Thyroid gland (tissue), 4 donors: ENCODE measurements around the gene STAP2. TPM values are rescaled to one million over a fixed set of nuclear protein-coding genes. Genes with fewer than 3 reads are reported as not detected.

ENCODE experiments used
- DNase-seq, 2 donors: peaks; one replicate each; pipeline ENCODE4 v3.0.0-alpha.2; 2019
- H3K27ac ChIP-seq, 3 donors: fragments of 200-600 bp; sonication (generic); 1 replicate in 2 of 3; 2 replicates in 1 of 3; pipeline ENCODE4 v1.5.1; 2016 to 2019; ENCODE audit warnings: mild to moderate bottlenecking in 1 of 3, moderate library complexity in 1 of 3
- H3K27me3 ChIP-seq: fragments of 200-600 bp; sonication (generic); one replicate; pipeline ENCODE4 v1.5.1; 2019
- H3K36me3 ChIP-seq, 2 donors: fragments of 200-600 bp; sonication (generic); one replicate each; pipeline ENCODE4 v1.5.1; 2016 to 2019
- H3K4me1 ChIP-seq, 2 donors: fragments of 200-600 bp; sonication (generic); one replicate each; pipeline ENCODE4 v1.5.1; 2017 to 2019
- H3K4me3 ChIP-seq, 3 donors: fragments of 200-600 bp; sonication (generic); replicated peaks in 1 of 3; 1 replicate in 2 of 3; 2 replicates in 1 of 3; pipeline ENCODE4 v1.5.1; 2016; ENCODE audit warnings: mild to moderate bottlenecking in 1 of 3
- H3K9me3 ChIP-seq: fragments of 200-600 bp; sonication (generic); one replicate; pipeline ENCODE4 v1.5.1; 2017
- POLR2A ChIP-seq, 2 donors: fragments of 450-650 bp; IDR thresholded peaks; one replicate each; pipeline ENCODE4 v1.6.1; 2017; ENCODE audit warnings: antibody characterized with exemption in 2 of 2, mild to moderate bottlenecking in 2 of 2, moderate library complexity in 1 of 2
- WGBS, 2 donors: methylation state at CpG; one replicate each; pipeline ENCODE4 v1.1.5; 2017; 5-methylcytosine and 5-hydroxymethylcytosine counted together
- intact Hi-C: fragments of 100-400 bp; cut with DNase I; formaldehyde crosslinking; loops from one replicate; pipeline ENCODE4 v1.15.1; 2023
- total RNA-seq, 4 donors: library from RNA; depleted of rRNA; stranded (reverse); fragments of >200 nt; gene quantifications; one replicate each; pipeline ENCODE4 v1.2.3, GENCODE V29; 2016
- TF ChIP-seq, protein P1 (sequence below), 6 experiments: fragments of 200-600 bp in 3 of 6; fragments of 450-650 bp in 3 of 6; sonication (generic) in 3 of 6; IDR thresholded peaks; one replicate each; pipeline ENCODE4 v1.5.1; 2016 to 2019; ENCODE audit warnings: antibody characterized with exemption in 6 of 6, mild to moderate bottlenecking in 2 of 6, inconsistent platforms in 1 of 6, moderate library complexity in 1 of 6

STAP2 gene
- total RNA-seq, 4 donors from 2014 or later: 12.1 to 50.6 (median 29.7) TPM

DNA sequence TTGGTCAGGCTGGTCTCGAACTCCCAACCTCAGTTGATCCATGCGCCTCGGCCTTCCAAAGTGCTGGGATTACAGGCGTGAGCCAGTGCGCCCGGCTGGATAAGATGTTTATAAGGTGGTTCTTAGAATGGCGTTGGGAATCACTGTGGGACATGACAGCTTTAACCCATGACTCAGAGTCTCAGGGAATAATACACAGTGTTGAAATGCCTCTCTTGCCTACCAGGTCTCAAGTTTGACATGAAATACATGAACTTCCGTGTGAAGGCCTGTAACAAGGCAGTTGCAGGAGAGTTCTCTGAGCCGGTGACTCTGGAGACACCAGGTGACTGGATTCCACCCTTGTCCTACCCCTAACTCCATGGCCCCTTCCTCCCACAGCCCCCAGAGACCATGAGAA lies 21.7 kb downstream of the STAP2 start:
- intact Hi-C loops: no loop called here
- 89% methylated on average over 9 of the region's 9 CpGs for WGBS, 2 donors
- no peaks in the 10 kb centered on the region for H3K9me3 ChIP-seq
- no peaks in the 10 kb centered on the region for H3K36me3 ChIP-seq
- TF ChIP-seq POLR2A (IDR thresholded peaks at IDR 0.05): no peak
- TF ChIP-seq, protein P1, sequence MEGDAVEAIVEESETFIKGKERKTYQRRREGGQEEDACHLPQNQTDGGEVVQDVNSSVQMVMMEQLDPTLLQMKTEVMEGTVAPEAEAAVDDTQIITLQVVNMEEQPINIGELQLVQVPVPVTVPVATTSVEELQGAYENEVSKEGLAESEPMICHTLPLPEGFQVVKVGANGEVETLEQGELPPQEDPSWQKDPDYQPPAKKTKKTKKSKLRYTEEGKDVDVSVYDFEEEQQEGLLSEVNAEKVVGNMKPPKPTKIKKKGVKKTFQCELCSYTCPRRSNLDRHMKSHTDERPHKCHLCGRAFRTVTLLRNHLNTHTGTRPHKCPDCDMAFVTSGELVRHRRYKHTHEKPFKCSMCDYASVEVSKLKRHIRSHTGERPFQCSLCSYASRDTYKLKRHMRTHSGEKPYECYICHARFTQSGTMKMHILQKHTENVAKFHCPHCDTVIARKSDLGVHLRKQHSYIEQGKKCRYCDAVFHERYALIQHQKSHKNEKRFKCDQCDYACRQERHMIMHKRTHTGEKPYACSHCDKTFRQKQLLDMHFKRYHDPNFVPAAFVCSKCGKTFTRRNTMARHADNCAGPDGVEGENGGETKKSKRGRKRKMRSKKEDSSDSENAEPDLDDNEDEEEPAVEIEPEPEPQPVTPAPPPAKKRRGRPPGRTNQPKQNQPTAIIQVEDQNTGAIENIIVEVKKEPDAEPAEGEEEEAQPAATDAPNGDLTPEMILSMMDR (IDR thresholded peaks at IDR 0.05): no peak
- no peak overlapping the region for H3K4me3 ChIP-seq
- H3K27me3 ChIP-seq: no peaks in the 10 kb centered on the region
- H3K4me1 ChIP-seq: no peaks in the 10 kb centered on the region
- DNase-seq: no peak
- H3K27ac ChIP-seq: no peak overlapping the region

DNA sequence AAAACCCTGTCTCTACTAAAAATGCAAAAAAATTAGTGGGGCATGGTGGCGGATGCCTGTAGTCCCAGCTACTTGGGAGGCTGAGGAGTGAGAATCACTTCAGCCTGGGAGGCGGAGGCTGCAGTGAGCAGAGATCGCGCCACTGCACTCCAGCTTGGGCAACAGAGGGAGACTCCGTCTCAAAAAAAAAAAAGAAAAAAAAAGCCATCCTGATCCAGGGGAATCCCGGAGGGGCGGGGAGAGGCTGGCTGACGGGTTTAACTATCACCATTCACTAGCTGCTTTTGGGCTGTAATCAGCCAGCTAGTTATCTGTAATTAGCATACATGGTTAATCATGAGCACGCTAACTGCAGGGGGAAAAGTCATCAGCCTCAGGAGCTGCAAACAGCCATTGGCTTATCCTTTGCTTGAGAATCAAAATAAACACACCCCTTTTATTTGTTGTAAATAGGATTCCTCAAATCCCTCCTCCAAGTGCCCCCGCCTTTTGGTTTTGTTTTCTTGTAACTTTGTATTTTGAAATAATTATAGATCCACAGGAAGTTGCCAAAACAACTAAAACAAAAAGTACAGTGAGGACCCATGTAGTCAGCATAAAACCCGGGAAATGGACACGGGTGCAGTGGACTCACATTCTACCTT lies 24.7 kb downstream of the STAP2 start:
- TF ChIP-seq, protein P1 (IDR thresholded peaks at IDR 0.05): no peak
- TF ChIP-seq POLR2A (IDR thresholded peaks at IDR 0.05): no peak
- no peaks in the 10 kb centered on the region for H3K9me3 ChIP-seq
- no peaks in the 10 kb centered on the region for H3K27me3 ChIP-seq
- H3K27ac ChIP-seq: no peak overlapping the region
- intact Hi-C loops: no loop called here
- no peak for DNase-seq
- no peaks in the 10 kb centered on the region for H3K4me1 ChIP-seq
- no peak overlapping the region for H3K4me3 ChIP-seq
- no peaks in the 10 kb centered on the region for H3K36me3 ChIP-seq
- 52 to 64% methylated on average over 12 of the region's 12 CpGs for WGBS, 2 donors

DNA sequence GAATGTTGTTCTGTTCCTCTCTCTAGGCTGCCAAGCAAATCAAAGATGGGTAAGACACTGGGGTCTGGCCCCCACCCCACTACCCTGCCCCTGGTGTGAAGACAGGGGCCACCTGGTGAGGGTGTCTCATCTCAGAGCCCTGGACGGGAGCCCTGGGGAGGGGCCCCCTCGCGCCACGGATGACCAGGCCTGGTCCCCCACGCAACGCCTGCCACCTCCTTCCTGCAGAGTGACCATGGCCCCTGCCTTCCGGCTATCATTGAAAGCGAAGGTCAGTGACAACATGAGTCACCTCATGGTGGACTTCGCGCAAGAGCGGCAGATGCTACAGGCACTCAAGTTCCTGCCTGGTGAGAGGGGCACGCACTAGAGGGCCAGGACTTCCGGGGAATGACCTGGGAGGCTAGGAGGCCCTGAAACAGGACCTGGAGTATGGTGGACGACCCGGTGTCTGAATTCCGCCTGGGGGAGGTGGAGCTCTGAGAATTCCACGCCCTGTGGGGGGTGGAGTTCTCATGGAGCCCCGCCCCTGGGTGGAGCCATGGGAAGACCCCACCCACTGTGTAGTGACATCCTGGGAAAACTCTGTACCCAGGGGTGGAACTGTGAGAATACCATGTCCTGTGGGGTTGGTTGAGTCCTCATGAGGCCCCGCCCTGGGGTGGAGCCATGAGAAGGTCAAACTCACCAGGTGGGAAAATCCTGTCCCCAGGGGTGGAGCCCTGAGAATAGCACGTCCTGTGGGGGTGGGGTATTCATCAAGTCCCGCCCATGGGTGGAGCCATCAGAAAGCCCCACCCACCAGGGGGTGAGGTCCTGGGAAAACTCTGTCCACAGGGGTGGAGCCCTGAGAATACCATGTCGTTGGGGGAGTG lies 28.1 kb downstream of the STAP2 start:
- 91 to 92% methylated on average over 15 to 17 of the region's 22 CpGs for WGBS, 2 donors
- no peaks in the 10 kb centered on the region for H3K4me1 ChIP-seq

DNA sequence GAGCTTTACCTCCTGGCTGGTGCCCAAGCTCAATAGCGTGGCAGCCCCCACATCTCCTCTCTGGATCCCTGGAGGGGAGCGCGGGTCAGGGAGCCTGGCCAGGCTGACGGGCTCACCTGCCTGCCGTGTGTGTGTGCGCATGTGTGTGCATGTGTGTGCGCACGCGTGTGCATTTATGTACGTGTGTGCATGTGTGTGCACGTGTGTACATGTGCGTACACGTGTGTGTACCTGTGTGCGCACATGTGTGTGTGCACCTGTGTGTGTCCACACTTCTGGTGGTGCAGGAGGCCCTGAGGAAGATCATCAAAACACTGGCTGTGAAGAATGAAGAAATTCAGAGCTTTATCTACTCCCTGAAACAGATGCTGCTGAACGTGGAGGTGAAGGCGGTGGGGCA lies 33.0 kb downstream of the STAP2 start:
- intact Hi-C loops: no loop called here
- H3K4me3 ChIP-seq: no peak overlapping the region
- no peak overlapping the region for H3K27ac ChIP-seq
- 78 to 81% methylated on average over 10 to 16 of the region's 16 CpGs for WGBS, 2 donors
- no peak for TF ChIP-seq POLR2A (IDR thresholded peaks at IDR 0.05)
- TF ChIP-seq, protein P1 (IDR thresholded peaks at IDR 0.05): no peak
- no peaks in the 10 kb centered on the region for H3K9me3 ChIP-seq
- no peaks in the 10 kb centered on the region for H3K36me3 ChIP-seq
- no peak for DNase-seq
- no peaks in the 10 kb centered on the region for H3K4me1 ChIP-seq
- no peaks in the 10 kb centered on the region for H3K27me3 ChIP-seq

More for the DNA sequence above, 28.1 kb downstream of the STAP2 start:
- no peaks in the 10 kb centered on the region for H3K9me3 ChIP-seq
- no peak overlapping the region for H3K27ac ChIP-seq
- TF ChIP-seq, protein P1 (IDR thresholded peaks at IDR 0.05): no peak
- TF ChIP-seq POLR2A (IDR thresholded peaks at IDR 0.05): no peak
- no peak for DNase-seq
- no peak overlapping the region for H3K4me3 ChIP-seq
- no peaks in the 10 kb centered on the region for H3K27me3 ChIP-seq
- intact Hi-C loops: no loop called here
- H3K36me3 ChIP-seq: no peaks in the 10 kb centered on the region

DNA sequence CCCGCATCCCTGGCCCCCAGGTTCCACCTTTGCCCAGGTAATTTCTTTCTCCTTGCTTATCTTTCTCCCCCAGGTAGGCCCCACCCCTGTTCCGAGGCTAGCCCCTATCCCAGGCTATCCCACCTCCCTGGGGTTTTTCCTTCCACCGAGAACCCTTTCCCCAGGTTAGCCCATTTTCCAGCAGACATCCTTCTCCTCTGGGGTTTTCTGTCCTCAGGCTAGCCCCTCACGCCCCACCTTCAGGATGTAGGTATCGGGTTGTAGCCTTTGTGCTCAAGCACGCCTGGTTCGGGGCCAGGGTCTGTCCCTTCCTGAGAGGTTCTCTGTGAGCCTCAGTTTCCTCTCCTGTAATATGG lies 33.4 kb downstream of the STAP2 start:
- intact Hi-C loops: no loop called here

More for the DNA sequence above, 33.4 kb downstream of the STAP2 start:
- WGBS, 2 donors: 68 to 71% methylated on average over 7 of the region's 7 CpGs
- Histone ChIP-seq H3K4me3 (no peak overlapping the region), H3K27ac (no peak overlapping the region), H3K4me1 (no peaks in the 10 kb centered on the region), H3K9me3 (no peaks in the 10 kb centered on the region), H3K36me3 (no peaks in the 10 kb centered on the region), H3K27me3 (no peaks in the 10 kb centered on the region)
- TF ChIP-seq POLR2A (IDR thresholded peaks at IDR 0.05): no peak
- TF ChIP-seq, protein P1 (IDR thresholded peaks at IDR 0.05): no peak
- DNase-seq: no peak
